Activated T-cell treated with anti-CD3 and anti-CD28 coated beads, Interleukin-2, amount 50 U/mL, for 24 hours (primary cell): Measurements from ENCODE around the gene PPY.
"Not testable (repeated sequence)": the region's sequence is repeated elsewhere in the genome, so short reads cannot be mapped to it uniquely, and the experiment has no call there.

ENCODE experiments used
- DNase-seq: peaks from one replicate; pipeline ENCODE4 v3.0.0-alpha.2; 2020
- H3K27ac Mint-ChIP-seq: 2 replicates; pipeline ENCODE4 v1.8.0; 2020; ENCODE audit warnings: mild to moderate bottlenecking, mixed read lengths
- H3K27me3 Mint-ChIP-seq: 2 replicates; pipeline ENCODE4 v1.8.0; 2020; ENCODE audit warnings: mixed read lengths
- H3K36me3 Mint-ChIP-seq: 2 replicates; pipeline ENCODE4 v1.8.0; 2020; ENCODE audit warnings: low read depth, mixed read lengths
- H3K4me1 Mint-ChIP-seq: 2 replicates; pipeline ENCODE4 v1.8.0; 2020; ENCODE audit warnings: low read depth, mixed read lengths
- H3K4me3 Mint-ChIP-seq: 2 replicates; pipeline ENCODE4 v1.8.0; 2020; ENCODE audit warnings: mild to moderate bottlenecking, moderate library complexity, mixed read lengths
- H3K9me3 Mint-ChIP-seq: 2 replicates; pipeline ENCODE4 v1.8.0; 2020; ENCODE audit warnings: mixed read lengths

PPY gene

DNA sequence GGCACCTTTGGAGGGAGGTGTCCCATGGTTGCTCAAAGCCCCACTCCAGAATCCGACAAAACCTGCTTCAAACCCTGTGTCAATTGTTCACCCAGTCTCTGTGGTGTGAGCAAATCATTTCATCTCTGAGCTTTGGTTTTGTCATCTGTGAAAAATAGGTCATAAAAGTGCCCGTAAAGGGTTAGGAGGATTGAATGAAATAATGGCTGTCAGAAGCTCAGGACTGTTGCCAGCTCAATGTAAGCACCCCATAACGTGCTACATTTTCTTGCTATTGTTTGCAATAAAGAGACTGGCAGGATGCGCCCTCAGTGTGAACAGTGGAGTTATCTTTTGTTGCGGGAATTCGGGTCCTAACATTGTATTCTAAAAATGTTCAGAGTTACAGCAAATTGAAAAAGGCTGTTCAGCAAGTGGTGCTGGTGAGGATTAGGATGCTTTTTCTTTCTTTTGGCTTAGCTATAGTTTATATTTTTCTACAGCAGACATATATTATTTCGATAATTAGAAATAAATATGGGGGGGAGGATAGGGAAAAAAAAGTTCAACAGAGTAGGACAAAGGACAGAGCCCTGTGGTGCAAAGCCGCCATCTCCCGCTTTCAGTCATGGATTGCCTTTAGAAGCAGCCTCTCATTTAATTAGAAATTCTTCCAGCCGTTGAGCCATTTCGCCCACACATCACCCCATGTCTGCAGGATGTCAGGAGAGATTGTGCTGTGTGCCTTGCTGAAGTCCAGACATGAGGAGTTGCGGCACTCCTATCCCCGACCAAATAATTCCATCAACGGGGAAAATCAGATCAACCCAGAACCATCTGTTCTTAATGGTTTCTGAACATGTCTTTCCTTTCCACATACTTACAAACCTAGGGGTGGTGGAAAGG, 32.3 kb upstream of the PPY start:
- H3K9me3 Mint-ChIP-seq: no peaks in the 10 kb centered on the region
- no peak for DNase-seq
- no peaks in the 10 kb centered on the region for H3K4me1 Mint-ChIP-seq
- H3K27ac Mint-ChIP-seq: no peak overlapping the region
- no peaks in the 10 kb centered on the region for H3K36me3 Mint-ChIP-seq
- H3K27me3 Mint-ChIP-seq: peaks cover 24% of the 10 kb centered on the region
- no peak overlapping the region for H3K4me3 Mint-ChIP-seq

- H3K4me1 Mint-ChIP-seq, H3K36me3 Mint-ChIP-seq, H3K27ac Mint-ChIP-seq, H3K9me3 Mint-ChIP-seq, H3K4me3 Mint-ChIP-seq, DNase-seq: not testable (repeated sequence)
- H3K27me3 Mint-ChIP-seq: peaks cover 17% of the 10 kb centered on the region
Observed at GRCh38 chr17:43972444-43973212, 30.4 kb upstream of the PPY start.

GRCh38 chr17:43971436-43971835, 29.2 kb upstream of the PPY start:
- peaks cover 17% of the 10 kb centered on the region for H3K27me3 Mint-ChIP-seq
- H3K36me3 Mint-ChIP-seq, H3K4me3 Mint-ChIP-seq: not testable (repeated sequence)

DNA sequence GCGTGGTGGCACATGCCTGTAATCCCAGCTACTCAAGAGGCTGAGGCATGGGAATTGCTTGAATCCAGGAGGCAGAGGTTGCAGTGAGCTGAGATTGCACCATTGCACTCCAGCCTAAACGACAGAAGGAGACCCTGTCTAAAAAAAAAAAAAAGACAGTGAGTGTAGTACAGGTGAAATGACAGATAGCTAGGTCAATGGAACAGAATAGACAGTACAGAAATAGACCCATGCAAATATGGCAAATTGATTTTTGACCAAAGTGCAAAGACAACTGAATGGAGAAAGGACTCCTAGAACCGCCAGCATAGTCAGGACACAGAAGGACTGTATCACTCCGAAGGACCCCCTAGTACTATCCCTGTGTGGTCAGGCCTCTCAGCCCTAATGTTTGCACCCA, 28.1 kb upstream of the PPY start:
- DNase-seq: no peak
- Mint-ChIP-seq H3K36me3 (no peaks in the 10 kb centered on the region), H3K27ac (no peak overlapping the region), H3K9me3 (no peaks in the 10 kb centered on the region), H3K4me1 (no peaks in the 10 kb centered on the region), H3K4me3 (no peak overlapping the region), H3K27me3 (peaks cover 17% of the 10 kb centered on the region)

More at GRCh38 chr17:43971436-43971835, 29.2 kb upstream of the PPY start:
- DNase-seq, H3K9me3 Mint-ChIP-seq, H3K27ac Mint-ChIP-seq, H3K4me1 Mint-ChIP-seq: not testable (repeated sequence)

DNA sequence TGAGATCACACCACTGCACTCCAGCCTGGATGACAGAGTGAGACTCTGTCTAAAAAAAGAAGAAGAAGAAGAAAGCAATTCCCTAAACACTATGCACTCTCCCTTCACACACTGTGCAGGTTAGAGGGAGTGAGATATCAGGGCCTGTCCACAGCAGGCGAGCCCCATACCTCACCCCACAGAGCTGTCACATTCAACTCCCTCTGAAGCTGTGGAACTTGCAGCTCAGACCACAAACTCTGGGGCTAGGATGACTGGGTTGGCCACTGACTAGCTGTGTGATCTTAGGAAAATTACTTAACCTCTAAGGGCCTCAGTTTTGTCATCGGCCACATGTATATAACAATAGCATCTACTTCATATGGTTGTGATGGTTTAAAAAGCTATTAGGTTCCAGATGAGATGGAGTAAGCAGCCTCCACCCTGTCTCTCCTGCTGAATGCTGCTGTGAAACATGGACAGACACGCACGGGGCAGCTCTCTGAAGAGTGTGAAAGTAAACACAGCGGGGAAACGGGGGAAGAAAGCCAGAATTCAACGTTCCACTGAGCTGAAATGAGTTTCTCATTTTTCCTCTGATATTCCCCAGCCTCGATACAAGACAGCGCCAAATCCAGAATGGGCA, 25.1 kb upstream of the PPY start:
- H3K27ac Mint-ChIP-seq: no peak overlapping the region
- H3K27me3 Mint-ChIP-seq: peaks cover 8% of the 10 kb centered on the region

DNA sequence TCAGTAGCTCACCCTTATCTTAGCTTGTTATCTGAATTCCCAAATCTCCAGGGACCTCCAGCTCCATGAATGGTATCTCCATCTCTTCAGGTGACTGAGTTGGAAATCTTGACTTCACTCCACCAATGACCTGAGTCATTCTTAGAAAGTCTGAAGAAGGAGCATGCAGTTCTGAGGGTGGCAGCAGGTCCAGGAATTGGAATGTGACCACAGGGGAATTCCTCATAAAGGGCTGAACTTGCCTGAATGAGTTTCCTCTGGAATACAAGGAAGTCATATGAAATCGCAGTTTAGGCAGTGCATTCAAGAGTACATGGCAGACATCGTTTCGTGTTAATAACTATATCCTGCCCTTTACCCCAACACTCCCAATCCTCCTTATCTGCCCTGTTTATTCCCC, 24.0 kb upstream of the PPY start:
- no peak overlapping the region for H3K27ac Mint-ChIP-seq
- peaks cover 12% of the 10 kb centered on the region for H3K27me3 Mint-ChIP-seq
- DNase-seq: no peak
- H3K36me3 Mint-ChIP-seq: no peaks in the 10 kb centered on the region
- no peaks in the 10 kb centered on the region for H3K4me1 Mint-ChIP-seq
- H3K4me3 Mint-ChIP-seq: no peak overlapping the region
- H3K9me3 Mint-ChIP-seq: no peaks in the 10 kb centered on the region

More for the DNA sequence above, 25.1 kb upstream of the PPY start:
- H3K4me3 Mint-ChIP-seq: no peak overlapping the region
- DNase-seq: no peak
- no peaks in the 10 kb centered on the region for H3K36me3 Mint-ChIP-seq
- no peaks in the 10 kb centered on the region for H3K4me1 Mint-ChIP-seq
- H3K9me3 Mint-ChIP-seq: no peaks in the 10 kb centered on the region

DNA sequence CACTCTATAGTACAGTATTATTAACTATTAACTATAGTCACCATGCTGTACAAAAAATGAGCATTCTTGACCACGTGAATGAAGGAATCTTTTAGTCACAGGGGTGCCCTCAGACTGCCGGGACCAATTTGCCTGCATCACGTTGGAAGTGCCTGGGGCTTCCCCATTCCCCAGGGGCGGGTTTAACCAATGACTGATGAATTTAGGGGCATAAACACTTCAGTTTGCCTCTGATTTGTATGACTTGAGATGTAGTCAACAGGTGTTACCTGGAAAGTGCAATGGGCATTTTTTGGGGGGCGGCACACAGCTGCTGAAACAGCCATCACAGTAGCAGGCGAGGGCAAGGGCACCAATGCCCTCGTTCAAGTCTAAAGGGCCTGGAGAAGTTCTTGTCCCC, 20.2 kb upstream of the PPY start:
- Mint-ChIP-seq H3K27ac (no peak overlapping the region), H3K36me3 (no peaks in the 10 kb centered on the region), H3K4me1 (peaks cover 2% of the 10 kb centered on the region), H3K4me3 (no peak overlapping the region), H3K27me3 (peaks cover 8% of the 10 kb centered on the region), H3K9me3 (no peaks in the 10 kb centered on the region)
- no peak for DNase-seq

- peaks cover 8% of the 10 kb centered on the region for H3K27me3 Mint-ChIP-seq
- no peak for DNase-seq
- no peak overlapping the region for H3K27ac Mint-ChIP-seq
- no peaks in the 10 kb centered on the region for H3K9me3 Mint-ChIP-seq
- H3K36me3 Mint-ChIP-seq: no peaks in the 10 kb centered on the region
- H3K4me3 Mint-ChIP-seq: no peak overlapping the region
- H3K4me1 Mint-ChIP-seq: peaks cover 2% of the 10 kb centered on the region
Observed at GRCh38 chr17:43961954-43962353, 19.7 kb upstream of the PPY start.

DNA sequence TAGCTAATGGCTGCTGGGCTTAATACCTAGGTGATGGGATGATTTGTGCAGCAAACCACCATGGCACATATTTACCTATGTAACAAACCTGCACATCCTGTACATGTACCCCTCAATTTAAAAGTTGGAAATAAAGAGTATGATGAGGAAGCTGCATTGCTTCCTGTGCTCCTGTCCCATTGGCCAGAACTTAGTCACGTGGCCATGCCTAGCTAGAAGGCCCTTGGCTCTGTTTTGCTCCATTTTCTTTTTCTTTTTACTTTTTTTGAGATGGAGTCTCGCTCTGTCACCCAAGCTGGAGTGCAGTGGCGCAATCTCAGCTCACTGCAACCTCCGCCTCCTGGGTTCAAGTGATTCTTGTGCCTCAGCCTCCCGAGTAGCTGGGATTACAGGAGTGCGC, 19.0 kb upstream of the PPY start:
- not testable (repeated sequence) for DNase-seq, H3K9me3 Mint-ChIP-seq, H3K4me1 Mint-ChIP-seq, H3K4me3 Mint-ChIP-seq, H3K27ac Mint-ChIP-seq, H3K36me3 Mint-ChIP-seq, H3K27me3 Mint-ChIP-seq

- H3K4me1 Mint-ChIP-seq: peaks cover 2% of the 10 kb centered on the region
- no peak overlapping the region for H3K27ac Mint-ChIP-seq
- no peaks in the 10 kb centered on the region for H3K36me3 Mint-ChIP-seq
- DNase-seq: no peak
- no peaks in the 10 kb centered on the region for H3K9me3 Mint-ChIP-seq
- peaks cover 26% of the 10 kb centered on the region for H3K27me3 Mint-ChIP-seq
- H3K4me3 Mint-ChIP-seq: no peak overlapping the region
Observed at GRCh38 chr17:43958748-43959352, 16.6 kb upstream of the PPY start.

- Mint-ChIP-seq H3K4me3 (no peak overlapping the region), H3K4me1 (peaks cover 4% of the 10 kb centered on the region), H3K27ac (no peak overlapping the region), H3K27me3 (peaks cover 38% of the 10 kb centered on the region), H3K36me3 (no peaks in the 10 kb centered on the region), H3K9me3 (no peaks in the 10 kb centered on the region)
- no peak for DNase-seq
Observed at GRCh38 chr17:43956222-43956621, 13.9 kb upstream of the PPY start.

DNA sequence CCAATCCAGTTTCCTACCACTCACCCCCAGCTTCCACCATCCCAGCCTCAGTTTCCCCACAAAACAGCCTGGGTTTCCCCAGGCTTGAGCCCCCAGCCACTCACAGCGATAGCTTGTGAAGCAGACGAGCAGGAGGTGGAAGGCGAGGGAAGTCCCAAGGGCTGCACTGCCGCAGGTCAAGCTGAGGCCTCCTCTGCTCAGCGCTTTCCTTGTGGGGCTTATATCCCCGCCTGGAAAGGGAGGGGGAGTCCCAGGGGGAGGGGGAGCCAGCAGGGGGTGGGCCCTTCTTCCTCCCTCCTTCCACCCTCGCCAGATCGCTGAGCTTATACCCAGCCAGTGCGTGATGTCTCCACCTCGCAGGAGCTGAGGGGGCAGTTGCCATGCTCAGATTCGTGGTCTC, 11.5 kb upstream of the PPY start, which contains the start of gene PYY:
TSS of gene PYY (minus strand) at position 195 of the 400 bp plus-strand sequence. CDS start 457 bp downstream, outside the sequence.
- Mint-ChIP-seq H3K4me3 (peak within 1 kb of the TSS; percentile 51), H3K27ac (no peak within 1 kb of the TSS), H3K27me3 (peaks cover 60% of the 10 kb centered on the region), H3K4me1 (peaks cover 3% of the 10 kb centered on the region), H3K9me3 (no peaks in the 10 kb centered on the region), H3K36me3 (no peaks in the 10 kb centered on the region)
- DNase-seq: no peak

DNA sequence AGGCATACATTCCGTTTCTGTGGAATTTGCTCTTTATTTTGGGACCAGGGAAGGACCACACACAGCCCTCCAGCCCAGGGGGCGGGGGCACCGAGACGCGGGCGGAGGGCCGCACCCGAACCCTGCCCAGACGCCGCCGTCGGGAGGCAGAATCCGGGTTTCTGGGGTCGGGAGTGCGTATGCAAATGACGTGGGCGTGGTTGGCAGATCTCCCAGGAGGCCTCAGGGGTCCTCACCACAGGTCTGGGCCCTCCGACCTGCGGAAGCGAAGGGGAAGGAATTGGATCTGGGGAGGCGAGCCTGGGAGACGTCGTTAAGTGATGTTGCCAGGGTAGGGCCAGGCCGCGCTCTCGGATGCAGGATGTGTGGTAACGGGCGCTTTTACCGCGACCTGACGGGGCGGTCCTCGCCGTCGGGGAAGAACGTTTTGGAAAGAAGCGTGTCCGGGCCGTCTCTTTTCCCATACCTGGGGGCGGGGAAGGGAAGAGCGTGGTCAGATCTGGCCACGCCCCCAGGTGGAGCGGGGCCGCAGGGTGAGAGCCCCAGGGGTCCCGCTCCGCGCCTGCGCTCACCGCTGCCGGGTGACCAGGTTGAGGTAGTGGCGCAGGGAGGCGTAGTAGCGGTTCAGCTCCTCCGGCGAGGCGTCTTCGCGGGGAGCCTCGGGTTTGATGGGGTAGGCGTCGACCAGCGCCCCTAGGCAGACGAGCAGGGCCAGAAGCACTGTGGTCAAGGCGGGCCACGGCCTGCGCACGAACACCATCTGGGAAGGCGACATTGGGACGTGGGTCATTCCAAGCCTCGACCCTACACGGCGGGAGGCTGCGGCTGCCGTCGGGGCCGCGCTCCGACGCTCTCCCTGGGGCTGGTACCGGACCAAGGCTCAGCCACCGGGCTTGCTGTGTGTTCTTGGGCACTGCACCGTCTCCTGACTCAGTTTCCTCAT, 10.7 kb upstream of the PPY start:
- H3K36me3 Mint-ChIP-seq: no peaks in the 10 kb centered on the region
- no peak for DNase-seq
- no peak overlapping the region for H3K27ac Mint-ChIP-seq
- peaks cover 3% of the 10 kb centered on the region for H3K4me1 Mint-ChIP-seq
- peak overlapping the region; percentile 51 for H3K4me3 Mint-ChIP-seq
- H3K27me3 Mint-ChIP-seq: peaks cover 60% of the 10 kb centered on the region
- H3K9me3 Mint-ChIP-seq: no peaks in the 10 kb centered on the region
